CD4-positive, alpha-beta T cell treated with Interleukin-4 for 1 hour (primary cell): ENCODE measurements around the gene GLTP.

Source experiments
- DNase-seq, 2 donors: peaks; one replicate each; pipeline ENCODE4 v3.0.0-alpha.2; 2020 to 2022

Gene GLTP

GRCh38 chr12:109818253-109818652 lies 62.1 kb downstream of the GLTP start:
- no peak for DNase-seq

DNA sequence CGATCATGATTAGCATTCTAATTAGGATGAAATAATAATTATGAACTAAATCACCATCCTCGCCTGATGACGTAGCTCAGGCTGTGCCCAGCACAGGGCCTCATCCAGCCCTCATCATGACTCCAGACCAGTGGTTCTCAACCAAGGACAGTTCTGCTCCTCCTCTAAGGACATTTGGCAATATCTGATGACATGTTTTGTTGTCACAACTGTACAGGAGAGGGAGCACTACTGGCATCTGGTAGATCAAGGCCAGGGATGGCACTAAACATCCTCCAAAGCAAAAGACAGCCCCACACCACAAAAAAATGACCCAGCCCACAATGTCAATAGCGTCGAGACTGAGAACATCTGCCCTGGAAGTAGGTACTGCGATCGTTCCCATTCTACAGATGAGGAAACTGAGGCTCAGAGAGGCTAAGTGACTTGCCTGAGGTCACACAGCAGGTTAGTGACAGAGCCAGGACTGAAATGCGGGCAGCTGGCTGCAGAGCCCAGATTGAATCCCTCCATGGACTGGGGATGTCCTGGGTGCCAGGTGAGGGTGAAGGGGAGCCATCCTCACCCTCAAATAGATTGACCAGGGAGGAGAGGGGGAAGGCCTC lies 62.6 kb downstream of the GLTP start:
- no peak for DNase-seq

DNA sequence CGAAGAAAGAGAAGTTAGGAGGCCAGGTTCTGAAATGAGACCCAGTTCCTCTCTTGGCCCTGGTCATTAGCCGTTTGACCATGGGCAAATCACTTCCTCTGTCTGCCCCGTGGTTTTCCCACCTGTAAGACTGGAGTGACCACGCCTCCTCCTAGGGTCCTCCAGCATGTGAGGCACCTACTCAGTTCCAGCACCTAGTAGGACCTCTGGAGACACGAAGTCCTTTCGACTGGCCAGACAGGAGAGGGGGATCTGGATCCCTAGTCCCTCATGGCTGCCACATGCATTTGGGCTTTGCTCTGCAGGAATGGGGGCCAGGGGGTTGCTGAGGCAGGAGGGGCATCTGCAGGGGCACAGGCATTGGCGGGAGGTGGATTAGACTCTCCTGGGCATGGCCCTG lies 63.5 kb downstream of the GLTP start:
- no peak for DNase-seq

GRCh38 chr12:109815757-109816617 lies 64.4 kb downstream of the GLTP start:
- no peak for DNase-seq

- DNase-seq = no peak
Measured at GRCh38 chr12:109815225-109815624, 65.1 kb downstream of the GLTP start.

DNA sequence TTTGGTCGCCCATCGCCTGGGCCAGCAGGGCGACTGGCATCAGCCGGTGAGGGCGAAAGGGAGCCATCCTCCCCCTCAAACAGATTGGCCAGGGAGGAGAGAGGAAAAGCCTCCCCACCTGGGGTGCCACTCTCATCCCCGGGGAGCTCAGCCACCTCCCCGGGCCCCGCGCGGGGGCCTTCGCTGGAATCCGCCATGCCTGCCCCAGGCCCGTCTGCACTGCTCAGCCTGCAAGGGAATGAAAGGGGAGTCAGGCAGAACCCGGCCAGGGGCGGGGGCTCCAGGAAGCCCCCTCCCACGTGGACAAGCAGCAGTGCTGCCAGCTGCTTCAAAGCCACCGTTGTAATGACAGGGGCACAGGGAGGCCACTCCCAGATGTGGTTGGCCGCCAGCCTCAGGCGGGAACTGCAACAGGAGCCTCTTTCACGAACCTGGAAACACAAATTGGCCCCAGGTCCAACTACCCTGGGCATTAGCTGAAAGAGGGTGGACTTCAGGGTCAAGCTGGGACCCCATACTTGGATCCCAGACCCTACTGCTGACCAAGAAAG lies 65.7 kb downstream of the GLTP start:
- no peak for DNase-seq

DNA sequence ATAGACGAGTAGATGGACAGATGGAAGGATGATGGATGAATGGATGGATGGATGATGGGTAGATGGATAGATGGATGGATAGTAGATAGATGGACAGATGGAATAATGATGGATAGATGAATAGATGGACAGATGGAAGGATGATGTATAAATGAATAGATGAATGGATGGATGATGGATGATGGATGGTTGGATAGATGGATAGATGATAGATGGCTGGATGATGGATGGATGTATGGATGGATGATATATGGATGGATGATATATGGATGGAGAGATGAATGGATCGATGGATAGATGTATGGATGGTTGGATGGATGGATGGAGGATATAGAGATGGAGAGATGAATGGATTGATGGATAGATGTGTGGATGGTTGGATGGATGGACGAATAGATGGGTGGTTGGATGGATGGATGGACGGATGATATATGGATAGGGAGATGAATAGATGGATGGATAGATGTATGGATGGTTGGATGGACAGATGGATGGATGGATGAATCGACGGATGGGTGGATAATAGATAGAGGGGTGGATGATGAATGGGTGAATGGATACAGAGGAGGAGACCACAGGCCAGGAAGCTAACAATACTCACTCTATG lies 66.4 kb downstream of the GLTP start:
- no peak for DNase-seq

GRCh38 chr12:109811624-109811995 lies 68.7 kb downstream of the GLTP start:
- DNase-seq = no peak

- DNase-seq = no peak
Measured at GRCh38 chr12:109810954-109811623, 69.3 kb downstream of the GLTP start.

GRCh38 chr12:109808876-109809646 lies 71.3 kb downstream of the GLTP start:
- no peak for DNase-seq

DNA sequence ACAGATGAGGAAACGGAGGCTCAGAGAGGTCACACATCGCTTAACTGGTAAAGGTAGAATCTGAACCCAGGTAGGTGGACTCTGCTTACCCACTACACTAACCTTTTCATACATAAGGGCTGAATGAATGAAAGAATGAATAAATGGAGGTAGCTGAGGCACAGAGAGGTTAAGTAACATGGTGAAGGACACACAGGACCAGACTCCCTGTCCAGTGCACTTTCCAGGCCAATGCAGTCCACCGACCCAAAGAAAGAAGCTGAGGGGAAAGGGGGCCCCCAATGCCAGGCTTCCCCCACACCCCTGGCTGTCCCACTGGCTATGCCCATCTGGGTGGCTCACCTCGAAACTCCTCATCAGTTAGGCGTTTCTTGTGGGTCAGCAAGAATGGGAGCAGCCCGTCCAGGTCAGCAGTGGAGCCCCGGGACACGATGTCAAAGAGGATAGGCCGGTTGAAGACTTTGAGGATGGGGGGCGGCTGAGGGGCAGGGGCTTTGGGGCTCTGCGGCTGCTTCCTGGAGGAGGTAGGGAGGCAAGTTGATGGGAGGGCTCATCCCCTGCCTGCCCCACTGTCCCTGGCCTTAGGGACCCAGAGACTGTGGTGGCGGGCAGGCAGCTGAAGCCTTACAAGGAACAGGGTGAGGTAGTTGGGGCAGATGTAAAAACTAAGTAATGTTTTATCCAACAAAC lies 72.2 kb downstream of the GLTP start:
- DNase-seq = no peak

- DNase-seq = peak; percentile 66 to 73
Measured at GRCh38 chr12:109804820-109805761, 75.2 kb downstream of the GLTP start.

- DNase-seq = no peak
Measured at GRCh38 chr12:109803678-109804077, 76.7 kb downstream of the GLTP start.

DNA sequence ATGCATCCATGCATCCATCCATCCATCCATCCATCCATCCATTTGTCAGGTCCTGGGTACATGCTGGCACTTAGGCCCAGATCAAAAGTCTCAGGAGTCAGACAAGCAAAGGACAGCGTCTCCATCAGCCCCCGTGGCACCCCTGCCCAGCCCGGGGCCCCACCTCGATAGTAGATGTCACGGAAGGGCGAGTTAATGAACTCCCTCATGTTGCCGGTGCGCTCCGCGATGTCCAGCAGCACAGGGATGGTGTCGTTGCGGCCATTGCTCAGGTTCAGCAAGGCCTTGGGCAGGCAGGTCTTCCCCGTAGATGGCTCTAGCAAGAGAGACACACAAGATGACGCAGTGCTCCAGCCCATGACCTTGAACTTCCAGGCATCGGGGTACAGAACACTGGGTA lies 77.5 kb downstream of the GLTP start:
- DNase-seq = no peak
